ENCODE measurements around the gene APOB. TPM values are rescaled to one million over a fixed set of nuclear protein-coding genes. Genes with fewer than 3 reads are reported as not detected.

APOB gene
- total RNA-seq, 2 experiments from 2014 or later = not detected

DNA sequence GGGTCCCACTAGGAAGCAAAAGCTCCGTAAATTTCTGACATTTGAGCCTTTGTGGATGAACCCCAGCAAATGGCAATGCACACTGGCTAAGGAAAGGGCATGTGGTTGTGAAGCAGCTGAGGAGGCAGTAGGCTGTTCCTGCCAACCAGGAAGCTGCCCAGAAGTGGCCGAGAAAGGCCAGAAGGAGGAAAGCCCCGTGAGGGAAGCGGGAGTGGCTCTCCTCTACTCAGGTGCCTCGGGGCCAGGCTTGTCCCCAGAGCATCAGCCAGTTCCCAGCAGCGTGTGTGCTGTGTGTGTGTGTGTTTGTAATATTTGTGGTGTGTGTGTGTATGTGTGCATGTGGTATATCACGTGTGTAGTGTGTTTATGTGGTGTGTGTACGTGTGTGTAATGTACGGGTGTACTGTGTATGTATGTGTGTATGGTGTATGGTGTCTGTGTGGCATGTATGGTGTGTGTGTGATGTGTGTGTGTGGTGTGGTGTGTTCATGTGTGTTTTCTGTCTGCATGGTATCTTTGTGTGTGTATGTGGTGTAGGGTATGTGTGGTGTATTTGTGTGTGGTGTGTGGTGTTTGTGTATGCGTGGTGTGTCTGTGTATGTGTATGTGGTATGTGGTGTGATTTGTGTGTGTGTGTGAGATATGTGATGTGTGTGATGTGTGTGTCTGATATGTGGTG, 90.6 kb downstream of the APOB start:
- H3K36me3 Mint-ChIP-seq (ENCODE audit: low read depth) = no peaks in the 10 kb centered on the region
- H3K4me1 Mint-ChIP-seq (ENCODE audit: low read depth) = no peaks in the 10 kb centered on the region
- H3K27ac Mint-ChIP-seq = no peak overlapping the region
- H3K4me3 Mint-ChIP-seq = no peak overlapping the region
- intact Hi-C loops (cut with micrococcal nuclease) = no loop called here
- ATAC-seq (no peak), DNase-seq (no peak)
- H3K9me3 Mint-ChIP-seq = no peaks in the 10 kb centered on the region
- peaks cover 2% of the 10 kb centered on the region for H3K27me3 Mint-ChIP-seq
- TF ChIP-seq, protein P1, sequence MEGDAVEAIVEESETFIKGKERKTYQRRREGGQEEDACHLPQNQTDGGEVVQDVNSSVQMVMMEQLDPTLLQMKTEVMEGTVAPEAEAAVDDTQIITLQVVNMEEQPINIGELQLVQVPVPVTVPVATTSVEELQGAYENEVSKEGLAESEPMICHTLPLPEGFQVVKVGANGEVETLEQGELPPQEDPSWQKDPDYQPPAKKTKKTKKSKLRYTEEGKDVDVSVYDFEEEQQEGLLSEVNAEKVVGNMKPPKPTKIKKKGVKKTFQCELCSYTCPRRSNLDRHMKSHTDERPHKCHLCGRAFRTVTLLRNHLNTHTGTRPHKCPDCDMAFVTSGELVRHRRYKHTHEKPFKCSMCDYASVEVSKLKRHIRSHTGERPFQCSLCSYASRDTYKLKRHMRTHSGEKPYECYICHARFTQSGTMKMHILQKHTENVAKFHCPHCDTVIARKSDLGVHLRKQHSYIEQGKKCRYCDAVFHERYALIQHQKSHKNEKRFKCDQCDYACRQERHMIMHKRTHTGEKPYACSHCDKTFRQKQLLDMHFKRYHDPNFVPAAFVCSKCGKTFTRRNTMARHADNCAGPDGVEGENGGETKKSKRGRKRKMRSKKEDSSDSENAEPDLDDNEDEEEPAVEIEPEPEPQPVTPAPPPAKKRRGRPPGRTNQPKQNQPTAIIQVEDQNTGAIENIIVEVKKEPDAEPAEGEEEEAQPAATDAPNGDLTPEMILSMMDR (IDR thresholded peaks at IDR 0.05) = no peak
- ChIA-PET POLR2A (no interaction called here), CTCF (no interaction called here)

Other genes starting within 250 kb of the APOB start
- gene LDAH, start 221.0 kb downstream of the APOB start, total RNA-seq = 10 to 100 TPM; 26.2 to 29.3 TPM
- gene TDRD15, start 79.9 kb upstream of the APOB start, total RNA-seq = not detected